Hepatocyte (in vitro differentiated cells): ENCODE measurements around the gene ANKRD45. TPM values are rescaled to one million over a fixed set of nuclear protein-coding genes. Genes with fewer than 3 reads are reported as not detected.

Experiments used
- DNase-seq: peaks from one replicate; pipeline ENCODE4 v3.0.0-alpha.2; 2016; ENCODE audit warnings: low spot score
- H2AFZ ChIP-seq: fragments of 200-600 bp; sonication (generic); 2 replicates; pipeline ENCODE4 v1.6.0; 2016; ENCODE audit warnings: antibody characterized with exemption, mild to moderate bottlenecking
- H3K27ac ChIP-seq: fragments of 200-600 bp; sonication (generic); 2 replicates; pipeline ENCODE4 v1.5.1; 2016; ENCODE audit warnings: mild to moderate bottlenecking
- H3K27me3 ChIP-seq: fragments of 200-600 bp; sonication (generic); 2 replicates; pipeline ENCODE4 v1.6.1; 2016
- H3K36me3 ChIP-seq: fragments of 200-600 bp; sonication (generic); replicated peaks from 2 replicates; pipeline ENCODE4 v1.5.1; 2016; ENCODE audit warnings: low read depth; ENCODE audit not compliant: insufficient read depth
- H3K4me1 ChIP-seq: fragments of 200-600 bp; sonication (generic); 2 replicates; pipeline ENCODE4 v1.5.1; 2016; ENCODE audit warnings: mild to moderate bottlenecking, moderate library complexity; ENCODE audit not compliant: insufficient read depth
- H3K4me2 ChIP-seq: fragments of 200-600 bp; sonication (generic); 2 replicates; pipeline ENCODE4 v1.6.0; 2016
- H3K4me3 ChIP-seq: fragments of 200-600 bp; sonication (generic); 2 replicates; pipeline ENCODE4 v1.5.1; 2016; ENCODE audit warnings: mild to moderate bottlenecking
- H3K79me2 ChIP-seq: fragments of 200-600 bp; sonication (generic); 2 replicates; pipeline ENCODE4 v1.6.0; 2017; ENCODE audit warnings: mild to moderate bottlenecking
- H3K9me2 ChIP-seq: fragments of 200-600 bp; sonication (generic); replicated peaks from 2 replicates; pipeline ENCODE4 v1.6.0; 2017; ENCODE audit warnings: mild to moderate bottlenecking; ENCODE audit not compliant: insufficient read depth
- H3K9me3 ChIP-seq: fragments of 200-600 bp; sonication (generic); 2 replicates; pipeline ENCODE4 v1.5.1; 2016; ENCODE audit warnings: low read depth, mild to moderate bottlenecking
- H4K20me1 ChIP-seq: fragments of 200-600 bp; sonication (generic); 2 replicates; pipeline ENCODE4 v1.6.0; 2016; ENCODE audit warnings: mild to moderate bottlenecking; ENCODE audit not compliant: insufficient read depth, poor library complexity, severe bottlenecking
- CTCF ChIP-seq: fragments of 200-600 bp; sonication (generic); IDR thresholded peaks from 2 replicates; pipeline ENCODE4 v1.5.1; 2016; ENCODE audit warnings: antibody characterized with exemption, mild to moderate bottlenecking; ENCODE audit not compliant: poor library complexity
- EZH2 ChIP-seq: fragments of 200-600 bp; sonication (generic); IDR thresholded peaks from 2 replicates; pipeline ENCODE4 v1.6.1; 2016; ENCODE audit warnings: antibody characterized with exemption, mild to moderate bottlenecking, borderline replicate concordance
- EZH2phosphoT487 ChIP-seq: fragments of 200-600 bp; sonication (generic); IDR thresholded peaks from one replicate; pipeline ENCODE4 v1.6.1; 2018; ENCODE audit warnings: antibody characterized with exemption, mild to moderate bottlenecking, low read depth, moderate library complexity; ENCODE audit not compliant: unreplicated experiment, severe bottlenecking
- WGBS: methylation state at CpG from one replicate; pipeline ENCODE4 v1.1.6; 2016; ENCODE audit warnings: low lambda C conversion rate; ENCODE audit errors: missing lambda C conversion rate; 5-methylcytosine and 5-hydroxymethylcytosine counted together
- polyA plus RNA-seq: library from polyadenylated mRNA; unstranded; fragments of >200 nt; fragmentation: Nextera tagmentation; extraction: Ambion mirVana; gene quantifications from 2 replicates; pipeline ENCODE4 v1.2.1, GENCODE V29; 2016
- total RNA-seq: library from RNA; depleted of rRNA; stranded (reverse); fragments of >200 nt; gene quantifications from 2 replicates; pipeline ENCODE4 v1.2.3, GENCODE V29; 2014

ANKRD45 gene
- total and polyA plus RNA-seq, 2 experiments from 2014 or later: 0.10 to 1.0 TPM

GRCh38 chr1:173714759-173715537 lies 45.3 kb upstream of the ANKRD45 start, which contains the start of gene KLHL20:
KLHL20 (plus strand) TSS chr1:173714981; CDS start chr1:173716044, 1,063 bp downstream.
- H2AFZ ChIP-seq: peak within 1 kb of the TSS; percentile 100
- H3K27ac ChIP-seq: peak within 1 kb of the TSS; percentile 90
- no peaks in the 10 kb centered on the region for H3K9me2 ChIP-seq
- H3K79me2 ChIP-seq: peaks cover 40% of the 10 kb centered on the region
- peaks cover 22% of the 10 kb centered on the region for H3K4me1 ChIP-seq
- H3K4me2 ChIP-seq: peak within 1 kb of the TSS; percentile 76
- H3K9me3 ChIP-seq: no peaks in the 10 kb centered on the region
- peaks cover 9% of the 10 kb centered on the region for H4K20me1 ChIP-seq
- H3K27me3 ChIP-seq: peaks cover 5% of the 10 kb centered on the region
- peak; percentile 10 for TF ChIP-seq CTCF
- no peak for TF ChIP-seq EZH2
- TF ChIP-seq EZH2phosphoT487: no peak
- 1% methylated on average over 43 of the region's 43 CpGs for WGBS
- DNase-seq: peak; percentile 90
- H3K4me3 ChIP-seq: peak within 1 kb of the TSS; percentile 61
- no peaks in the 10 kb centered on the region for H3K36me3 ChIP-seq

- TF ChIP-seq EZH2 (no peak), CTCF (no peak), EZH2phosphoT487 (no peak)
- Histone ChIP-seq H3K36me3 (no peaks in the 10 kb centered on the region), H3K9me3 (no peaks in the 10 kb centered on the region), H3K4me2 (peak overlapping the region; percentile 76), H3K4me1 (peaks cover 22% of the 10 kb centered on the region), H3K4me3 (peak overlapping the region; percentile 61), H3K27ac (peak overlapping the region; percentile 90), H3K27me3 (peaks cover 5% of the 10 kb centered on the region), H4K20me1 (peaks cover 9% of the 10 kb centered on the region), H2AFZ (peak overlapping the region; percentile 100), H3K79me2 (peaks cover 35% of the 10 kb centered on the region), H3K9me2 (no peaks in the 10 kb centered on the region)
- 58% methylated on average over 3 of the region's 3 CpGs for WGBS
- DNase-seq: no peak
Measured at GRCh38 chr1:173714441-173714758, 44.7 kb upstream of the ANKRD45 start.

GRCh38 chr1:173708787-173709186 lies 39.1 kb upstream of the ANKRD45 start:
- Histone ChIP-seq H3K9me3 (no peaks in the 10 kb centered on the region), H3K4me1 (no peaks in the 10 kb centered on the region), H3K4me2 (no peak overlapping the region), H3K27me3 (peaks cover 5% of the 10 kb centered on the region), H3K9me2 (no peaks in the 10 kb centered on the region), H2AFZ (no peak overlapping the region), H3K79me2 (no peaks in the 10 kb centered on the region), H3K4me3 (no peak overlapping the region), H3K27ac (no peak overlapping the region), H3K36me3 (no peaks in the 10 kb centered on the region), H4K20me1 (no peaks in the 10 kb centered on the region)
- WGBS: 70% methylated on average over 2 of the region's 2 CpGs
- no peak for DNase-seq
- TF ChIP-seq EZH2 (no peak), EZH2phosphoT487 (no peak), CTCF (no peak)
